T47D (cell line): ENCODE measurements around the gene P2RX3.

Experiments used
- DNase-seq, 2 experiments: peaks; one replicate each; pipeline versions ENCODE4 v3.0.0 to v3.0.0-alpha.2; 2011 to 2012; ENCODE audit warnings: low read depth in 1 of 2, low spot score in 1 of 2
- JUND ChIP-seq: IDR thresholded peaks from 2 replicates; pipeline ENCODE4 v1.6.1; 2012; ENCODE audit warnings: low read depth
- in situ Hi-C: cut with HindIII; loops from 2 replicates; pipeline ENCODE4 v1.10.0; 2016; ENCODE audit warnings: low sequenced_read_pairs, low pct_unique_long_range_greater_than_20kb

P2RX3 gene

DNA sequence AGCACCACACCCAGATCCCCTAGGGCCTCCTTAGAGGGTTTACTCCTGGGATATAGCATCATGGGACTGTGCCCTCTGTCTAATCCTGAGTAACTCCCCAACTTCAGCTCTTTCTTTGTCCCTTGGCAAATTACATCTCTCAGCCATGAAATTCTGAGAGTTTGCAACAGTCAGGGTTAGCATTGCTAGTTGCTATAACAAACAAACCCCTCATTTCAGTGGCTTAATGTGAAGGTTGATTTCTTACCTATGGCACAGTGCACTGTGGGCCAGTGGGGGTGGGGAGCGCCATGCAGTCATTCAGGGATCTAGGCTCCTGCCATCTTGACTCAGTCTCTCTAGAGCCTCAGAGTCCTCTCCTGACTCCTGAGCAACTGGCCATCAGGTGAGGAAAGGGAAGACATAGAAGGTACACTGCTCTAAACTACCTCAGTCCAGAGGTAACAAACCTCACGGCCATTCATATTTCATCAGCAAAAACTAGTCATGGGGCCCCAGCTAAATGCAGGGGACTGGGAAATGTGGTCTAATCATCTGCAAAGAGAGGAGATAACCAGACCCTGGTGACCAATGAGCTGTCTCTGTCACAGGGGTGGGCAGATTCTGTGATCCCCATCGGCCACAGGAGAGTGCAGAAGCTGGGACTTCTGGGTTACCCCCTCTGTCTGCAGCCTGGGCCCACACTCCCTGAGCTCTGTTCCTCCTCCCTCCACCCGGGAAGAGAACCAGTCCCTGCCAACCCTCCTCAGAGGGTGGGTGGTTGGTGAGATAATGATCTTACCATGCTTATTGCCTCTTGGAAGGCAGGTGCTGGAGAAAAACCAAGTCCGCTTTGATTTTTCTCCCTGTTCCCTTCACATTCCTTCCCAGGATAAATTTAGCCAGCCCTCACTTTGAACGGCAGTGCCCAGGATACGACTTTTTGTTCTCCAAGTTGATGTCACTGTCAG is 25.3 kb downstream of the P2RX3 start:
- DNase-seq: no peak
- in situ Hi-C loops: no loop called here
- TF ChIP-seq JUND: no peak

DNA sequence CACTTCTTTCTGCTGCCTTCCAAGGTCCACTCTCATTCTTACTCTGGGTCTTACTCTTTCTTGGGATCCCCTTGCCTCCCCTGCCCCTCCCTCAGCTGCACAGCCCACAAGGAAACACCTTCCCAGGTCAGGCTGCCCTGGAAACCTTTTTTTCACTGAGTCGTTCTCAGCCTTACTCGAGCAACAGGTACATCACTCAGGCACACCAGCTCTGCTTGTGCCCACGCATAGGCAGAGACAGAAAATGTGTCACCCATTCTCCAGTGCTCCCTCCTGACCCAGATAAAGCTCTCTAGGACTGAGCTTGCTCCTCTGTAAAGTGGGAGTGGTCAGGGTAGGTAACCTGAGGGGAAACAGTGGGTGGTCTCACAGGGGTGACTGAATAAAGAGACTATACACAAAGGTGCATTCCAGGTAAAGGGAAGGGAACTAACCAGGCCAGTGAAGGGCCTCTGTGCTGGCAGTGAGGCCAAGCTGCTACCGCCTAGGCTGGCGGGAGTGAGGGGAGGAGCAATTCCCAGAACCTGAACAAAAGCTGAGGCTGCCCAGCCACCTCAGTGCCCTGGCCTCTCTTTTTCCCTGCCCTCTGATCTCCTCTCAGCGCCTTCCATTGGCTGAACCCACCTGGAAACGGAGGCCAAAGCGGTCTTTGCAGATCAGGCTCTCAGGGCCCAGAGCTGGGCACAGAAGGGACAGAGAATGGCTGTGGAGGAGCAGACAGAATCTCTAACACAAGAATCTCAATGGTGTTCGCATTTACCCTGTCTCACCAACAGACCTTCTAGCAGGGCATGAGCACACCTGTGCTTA is 26.9 kb downstream of the P2RX3 start:
- in situ Hi-C loops: no loop called here
- no peak for TF ChIP-seq JUND
- no peak for DNase-seq

DNA sequence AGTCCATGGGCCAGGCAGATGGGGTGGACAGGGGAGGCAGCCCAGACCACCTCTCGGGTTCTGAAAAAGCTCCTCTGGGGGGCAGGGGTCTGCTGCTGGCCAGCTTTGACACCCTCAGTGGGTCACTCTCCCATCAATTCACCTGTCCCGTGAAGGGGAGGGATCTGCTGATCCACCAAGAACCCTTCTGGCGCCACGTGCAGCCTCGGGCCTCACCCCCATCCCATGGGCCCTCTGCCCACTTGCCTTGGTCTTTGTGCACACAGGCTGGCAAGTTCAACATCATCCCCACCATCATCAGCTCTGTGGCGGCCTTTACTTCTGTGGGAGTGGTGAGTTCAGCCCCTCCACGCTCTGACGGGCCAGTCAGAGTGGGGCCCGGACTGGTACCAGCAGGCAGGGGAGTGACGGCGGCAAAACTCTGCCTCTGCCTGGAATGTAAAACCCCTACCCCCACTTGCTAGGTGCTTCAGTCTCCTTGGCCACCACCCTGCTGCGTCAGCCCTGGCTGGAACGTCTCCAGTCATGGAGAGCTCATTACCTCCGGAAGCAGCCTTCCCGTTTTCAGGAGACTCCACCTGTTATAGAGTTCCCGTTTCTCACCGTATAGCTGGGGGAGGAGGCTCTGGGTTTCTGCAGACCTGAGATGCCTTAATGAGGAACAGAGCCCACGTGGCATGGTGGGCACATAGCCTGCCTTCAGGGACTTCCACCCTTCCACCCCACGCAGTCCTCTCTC is 30.1 kb downstream of the P2RX3 start:
- in situ Hi-C loops: no loop called here
- no peak for DNase-seq
- TF ChIP-seq JUND: no peak

DNA sequence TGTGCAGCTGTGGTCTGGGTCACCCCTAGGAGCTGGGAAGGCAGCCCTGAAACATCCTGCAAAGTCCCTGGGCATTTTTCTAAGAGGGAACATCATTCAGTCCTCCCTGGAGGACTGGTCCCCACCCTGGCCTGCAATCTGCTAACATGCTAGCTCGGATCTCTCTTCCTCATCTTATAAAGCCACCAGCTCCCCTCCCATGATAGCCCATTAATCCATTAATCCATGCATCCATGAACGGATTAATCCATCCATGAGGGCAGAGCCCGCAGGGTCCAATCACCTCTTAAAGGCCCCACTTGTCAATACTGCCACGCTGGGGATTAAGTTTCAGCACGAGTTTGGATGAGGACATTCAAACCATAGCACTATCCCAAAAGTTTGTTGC is 30.7 kb downstream of the P2RX3 start:
- in situ Hi-C loops: no loop called here
- no peak for DNase-seq

DNA sequence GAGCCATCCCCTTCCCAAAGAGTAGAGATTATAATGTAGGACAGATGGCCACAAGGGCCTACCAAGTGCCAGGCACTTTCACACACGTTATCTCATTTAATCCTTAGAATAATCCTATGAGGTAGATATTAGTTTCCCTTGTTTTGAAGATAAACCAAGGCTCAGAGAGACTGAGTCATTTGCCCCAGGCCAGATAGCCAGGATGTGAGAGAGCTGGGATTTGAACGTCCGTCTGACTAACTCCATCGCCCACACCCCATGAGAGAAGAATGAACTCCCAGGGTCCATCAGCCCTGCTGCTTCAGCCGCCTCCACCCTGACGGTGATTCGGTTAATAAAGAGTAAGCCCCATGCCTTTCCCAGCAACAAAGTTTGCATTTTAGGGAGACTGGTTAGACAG is 32.1 kb downstream of the P2RX3 start:
- no peak for TF ChIP-seq JUND
- DNase-seq: no peak
- in situ Hi-C loops: no loop called here

More for the DNA sequence above, 30.7 kb downstream of the P2RX3 start:
- TF ChIP-seq JUND: no peak

DNA sequence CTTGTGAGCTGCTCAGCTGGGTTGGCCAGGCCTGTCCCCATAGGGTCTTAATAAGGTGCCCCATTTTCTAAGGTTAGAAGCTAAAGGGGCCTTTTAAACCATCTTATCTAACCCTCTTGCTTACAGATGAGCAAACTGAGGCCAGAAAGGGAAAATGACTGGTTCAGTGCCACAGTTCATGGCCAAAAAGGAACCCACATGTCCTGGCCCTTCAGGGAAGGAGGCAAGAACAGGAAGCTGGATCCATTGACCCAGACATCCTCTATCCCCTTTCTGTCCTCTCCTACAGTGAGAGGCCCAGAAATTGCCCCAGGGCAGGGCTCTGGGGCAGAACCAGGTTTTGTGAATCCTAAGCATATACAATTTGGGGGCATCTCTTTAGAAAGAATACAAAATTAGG is 32.8 kb downstream of the P2RX3 start:
- in situ Hi-C loops: no loop called here
- no peak for TF ChIP-seq JUND
- no peak for DNase-seq

DNA sequence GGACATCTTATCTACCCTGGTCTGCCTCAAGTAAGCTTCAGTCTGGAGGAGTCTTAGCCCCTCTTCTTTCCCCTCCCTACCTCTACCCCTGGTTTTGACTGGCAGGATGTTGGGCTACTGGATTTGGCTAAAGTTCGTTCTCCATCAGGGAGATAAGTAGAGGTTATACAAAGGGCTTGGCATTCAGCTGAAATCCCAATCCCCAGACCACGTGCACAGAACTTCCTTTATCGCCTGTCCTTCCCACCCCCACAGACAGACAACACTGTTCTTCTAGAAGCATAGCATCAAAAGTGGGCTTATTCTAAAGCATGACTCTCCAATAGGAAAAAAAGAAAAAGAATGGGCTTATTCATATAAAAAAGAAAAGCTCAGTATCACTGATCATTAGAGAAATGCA is 35.0 kb downstream of the P2RX3 start:
- DNase-seq: no peak
- in situ Hi-C loops: no loop called here

DNA sequence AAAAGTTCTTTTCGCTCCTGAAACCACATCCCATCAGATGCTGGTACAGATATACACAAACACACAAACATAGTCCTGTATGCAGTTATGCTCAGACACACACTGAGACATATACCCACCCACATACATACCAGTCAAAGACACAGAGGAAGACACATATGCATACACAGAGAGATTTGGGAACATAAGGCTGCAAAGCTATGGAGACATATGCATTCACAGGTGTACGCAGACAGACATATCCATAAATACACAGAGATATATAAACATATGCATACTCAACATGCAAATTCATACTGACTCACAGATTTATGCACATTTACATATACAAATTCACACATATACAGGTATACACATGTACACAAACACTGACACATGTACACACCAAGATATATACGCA is 36.8 kb downstream of the P2RX3 start:
- no peak for DNase-seq
- TF ChIP-seq JUND: no peak
- in situ Hi-C loops: no loop called here

More for the DNA sequence above, 35.0 kb downstream of the P2RX3 start:
- no peak for TF ChIP-seq JUND

DNA sequence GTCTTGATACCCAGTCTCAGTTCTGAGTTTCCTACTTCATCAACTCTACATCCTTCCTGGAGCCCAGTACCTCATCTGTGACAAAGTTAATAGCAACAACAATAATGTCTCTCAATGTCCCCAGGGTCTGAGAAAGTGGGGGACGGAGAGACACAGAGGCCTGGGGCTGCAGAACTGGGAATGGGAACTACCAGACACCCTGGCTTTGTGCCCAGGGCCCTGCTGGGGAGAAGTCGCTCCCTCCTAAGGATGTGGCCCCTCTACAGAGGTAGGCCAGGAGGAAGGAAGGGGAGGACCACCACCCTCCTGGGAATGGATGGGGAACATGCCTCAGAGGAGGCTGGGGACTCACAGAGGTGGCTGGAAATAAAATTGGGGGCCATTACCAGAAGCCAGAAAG is 37.3 kb downstream of the P2RX3 start:
- in situ Hi-C loops: no loop called here
- TF ChIP-seq JUND: no peak
- no peak for DNase-seq

DNA sequence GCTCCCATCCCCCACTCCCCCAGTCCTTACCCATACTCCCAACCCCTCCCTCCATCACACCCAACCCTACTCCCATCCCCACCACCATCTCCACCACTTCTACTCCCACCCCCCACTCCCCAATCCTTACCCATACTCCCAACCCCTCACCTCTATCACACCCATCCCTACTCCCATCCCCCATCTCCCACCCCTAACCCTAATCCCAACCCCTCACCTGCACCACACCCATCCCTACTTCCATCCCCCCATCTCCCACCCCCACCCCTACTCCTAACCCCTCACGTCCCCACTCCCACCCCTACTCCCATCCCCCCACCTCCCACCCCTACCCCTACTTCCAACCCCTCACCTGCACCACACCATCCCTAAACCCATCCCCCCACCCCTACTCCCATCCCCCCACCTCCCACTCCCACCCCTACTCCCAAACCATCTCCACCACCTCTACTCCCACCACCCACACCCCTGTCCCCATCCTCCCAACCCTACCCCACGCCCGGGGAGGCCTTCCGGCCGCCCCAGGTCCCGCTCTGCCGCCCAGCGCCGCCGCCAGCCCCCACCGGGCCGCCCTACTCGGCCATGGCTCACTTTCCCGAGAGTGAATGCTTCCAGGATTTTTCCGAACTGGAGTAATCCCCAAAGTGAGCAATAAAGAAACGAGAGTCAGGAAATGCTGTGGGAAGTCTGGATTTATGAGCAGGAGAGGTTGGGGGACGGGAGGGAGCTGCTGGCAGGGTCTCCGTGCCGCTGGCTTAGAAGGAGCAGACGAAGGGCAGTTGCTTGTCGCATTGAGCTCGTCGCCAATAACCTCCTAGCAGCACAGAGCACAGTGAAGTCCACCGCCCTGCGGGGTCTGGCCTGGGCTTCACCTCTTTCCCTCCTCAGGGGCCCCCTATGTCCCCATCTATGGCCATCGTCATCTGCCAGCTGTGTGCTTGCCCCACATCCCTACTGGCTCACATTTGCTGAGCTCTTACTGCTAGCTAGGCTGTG is 38.2 kb downstream of the P2RX3 start:
- in situ Hi-C loops: no loop called here
- no peak for TF ChIP-seq JUND
- no peak for DNase-seq

DNA sequence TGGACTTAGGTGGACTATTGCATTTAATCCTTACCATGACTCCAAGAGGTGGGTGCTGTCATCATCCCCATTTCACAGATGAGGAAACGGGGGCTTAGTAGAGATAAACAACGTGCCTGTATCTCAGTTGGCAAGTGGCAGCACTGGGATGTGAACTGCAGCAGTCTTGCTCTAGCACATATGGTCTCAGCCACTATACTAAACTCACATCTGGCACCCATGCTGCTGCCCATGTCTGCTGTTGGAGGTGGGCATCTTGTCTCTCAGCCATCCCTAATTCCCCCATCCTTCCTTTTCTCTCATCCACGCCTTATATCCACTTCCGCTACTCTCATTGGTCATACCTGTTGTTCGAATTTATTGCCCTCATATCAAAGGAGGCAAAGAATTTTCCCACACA is 39.0 kb downstream of the P2RX3 start:
- TF ChIP-seq JUND: no peak
- in situ Hi-C loops: no loop called here
- DNase-seq: no peak
